Left ventricle myocardium inferior (tissue), 1 donor: ENCODE measurements around the gene MYH1. TPM values are rescaled to one million over a fixed set of nuclear protein-coding genes. Genes with fewer than 3 reads are reported as not detected.

Source experiments
- DNase-seq: peaks from one replicate; pipeline ENCODE4 v3.0.0-alpha.2; 2020
- H3K27ac ChIP-seq: fragments of 200-600 bp; replicated peaks from 2 replicates; pipeline ENCODE4 v1.8.0; 2021
- H3K27me3 ChIP-seq: fragments of 200-600 bp; 2 replicates; pipeline ENCODE4 v1.8.0; 2021; ENCODE audit warnings: low read depth
- H3K36me3 ChIP-seq: fragments of 200-600 bp; 2 replicates; pipeline ENCODE4 v1.8.0; 2021
- H3K4me1 ChIP-seq: fragments of 200-600 bp; 2 replicates; pipeline ENCODE4 v1.8.0; 2021
- H3K4me3 ChIP-seq: fragments of 200-600 bp; 2 replicates; pipeline ENCODE4 v1.8.0; 2021; ENCODE audit warnings: mild to moderate bottlenecking, moderate library complexity
- H3K9me3 ChIP-seq: fragments of 200-600 bp; replicated peaks from 2 replicates; pipeline ENCODE4 v1.8.0; 2021
- CTCF ChIP-seq: fragments of 200-600 bp; IDR thresholded peaks from 2 replicates; pipeline ENCODE4 v1.8.0; 2021; ENCODE audit warnings: antibody characterized with exemption, mild to moderate bottlenecking, borderline replicate concordance
- intact Hi-C: fragments of 100-400 bp; cut with micrococcal nuclease; formaldehyde crosslinking; loops from one replicate; pipeline ENCODE4 v1.11.0; 2022
- total RNA-seq: library from RNA; stranded (reverse); fragmentation: NEBNext Ultra II Directional; extraction: Animal tissue kit (Norgen Biotek cat#: 25700); gene quantifications from one replicate; pipeline ENCODE4 v1.2.1, GENCODE V29; 2021
- donor health status: DM: no; HTN: yes; CAD: no; lungs with severe emphysema.

The MYH1 gene
- total RNA-seq, 1 donor from 2014 or later = 0.14 TPM

- Histone ChIP-seq H3K4me3 (no peak overlapping the region), H3K9me3 (peaks cover 11% of the 10 kb centered on the region), H3K36me3 (no peaks in the 10 kb centered on the region), H3K4me1 (no peaks in the 10 kb centered on the region), H3K27me3 (no peaks in the 10 kb centered on the region), H3K27ac (no peak overlapping the region)
- DNase-seq = no peak
- TF ChIP-seq CTCF = no peak
- intact Hi-C loops = no loop called here
These were observed 9.1 kb upstream of the MYH1 start for GRCh38 chr17:10527419-10527818.

GRCh38 chr17:10526517-10526916, 8.2 kb upstream of the MYH1 start:
- Histone ChIP-seq H3K27ac (no peak overlapping the region), H3K4me3 (no peak overlapping the region), H3K4me1 (no peaks in the 10 kb centered on the region), H3K9me3 (peaks cover 17% of the 10 kb centered on the region), H3K27me3 (no peaks in the 10 kb centered on the region), H3K36me3 (no peaks in the 10 kb centered on the region)
- no peak for TF ChIP-seq CTCF
- intact Hi-C loops = no loop called here
- no peak for DNase-seq

GRCh38 chr17:10523064-10523463, 4.7 kb upstream of the MYH1 start:
- no peak for TF ChIP-seq CTCF
- Histone ChIP-seq H3K27me3 (no peaks in the 10 kb centered on the region), H3K36me3 (no peaks in the 10 kb centered on the region), H3K4me1 (no peaks in the 10 kb centered on the region), H3K9me3 (peaks cover 17% of the 10 kb centered on the region), H3K27ac (no peak overlapping the region), H3K4me3 (no peak overlapping the region)
- DNase-seq = no peak
- intact Hi-C loops = no loop called here

- Histone ChIP-seq H3K4me3 (no peak overlapping the region), H3K27ac (no peak overlapping the region), H3K36me3 (no peaks in the 10 kb centered on the region), H3K4me1 (no peaks in the 10 kb centered on the region), H3K27me3 (no peaks in the 10 kb centered on the region), H3K9me3 (peaks cover 17% of the 10 kb centered on the region)
- no peak for TF ChIP-seq CTCF
- intact Hi-C loops = no loop called here
- DNase-seq = no peak
These were observed 3.6 kb upstream of the MYH1 start for GRCh38 chr17:10521949-10522348.

GRCh38 chr17:10516638-10517037, 1.7 kb downstream of the MYH1 start:
- no peaks in the 10 kb centered on the region for H3K27me3 ChIP-seq
- H3K36me3 ChIP-seq = no peaks in the 10 kb centered on the region
- H3K9me3 ChIP-seq = no peaks in the 10 kb centered on the region
- H3K27ac ChIP-seq = no peak overlapping the region
- H3K4me1 ChIP-seq = no peaks in the 10 kb centered on the region
- intact Hi-C loops = no loop called here
- no peak overlapping the region for H3K4me3 ChIP-seq
- no peak for TF ChIP-seq CTCF
- DNase-seq = no peak

- no peak for TF ChIP-seq CTCF
- DNase-seq = no peak
- intact Hi-C loops = no loop called here
- Histone ChIP-seq H3K27me3 (no peaks in the 10 kb centered on the region), H3K4me1 (no peaks in the 10 kb centered on the region), H3K4me3 (no peak overlapping the region), H3K27ac (no peak overlapping the region), H3K36me3 (no peaks in the 10 kb centered on the region), H3K9me3 (no peaks in the 10 kb centered on the region)
These were observed 2.3 kb downstream of the MYH1 start for GRCh38 chr17:10516065-10516464.
